Measurements from ENCODE around the gene GNG12.

- TF ChIP-seq, protein P1, sequence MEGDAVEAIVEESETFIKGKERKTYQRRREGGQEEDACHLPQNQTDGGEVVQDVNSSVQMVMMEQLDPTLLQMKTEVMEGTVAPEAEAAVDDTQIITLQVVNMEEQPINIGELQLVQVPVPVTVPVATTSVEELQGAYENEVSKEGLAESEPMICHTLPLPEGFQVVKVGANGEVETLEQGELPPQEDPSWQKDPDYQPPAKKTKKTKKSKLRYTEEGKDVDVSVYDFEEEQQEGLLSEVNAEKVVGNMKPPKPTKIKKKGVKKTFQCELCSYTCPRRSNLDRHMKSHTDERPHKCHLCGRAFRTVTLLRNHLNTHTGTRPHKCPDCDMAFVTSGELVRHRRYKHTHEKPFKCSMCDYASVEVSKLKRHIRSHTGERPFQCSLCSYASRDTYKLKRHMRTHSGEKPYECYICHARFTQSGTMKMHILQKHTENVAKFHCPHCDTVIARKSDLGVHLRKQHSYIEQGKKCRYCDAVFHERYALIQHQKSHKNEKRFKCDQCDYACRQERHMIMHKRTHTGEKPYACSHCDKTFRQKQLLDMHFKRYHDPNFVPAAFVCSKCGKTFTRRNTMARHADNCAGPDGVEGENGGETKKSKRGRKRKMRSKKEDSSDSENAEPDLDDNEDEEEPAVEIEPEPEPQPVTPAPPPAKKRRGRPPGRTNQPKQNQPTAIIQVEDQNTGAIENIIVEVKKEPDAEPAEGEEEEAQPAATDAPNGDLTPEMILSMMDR (optimal IDR thresholded peaks at IDR 0.05 in 1 of 3, IDR thresholded peaks at IDR 0.05 in 1 of 3, conservative IDR thresholded peaks at IDR 0.05 in 1 of 3; ENCODE audit: extremely low read depth in 1 of 3, insufficient read depth in 2 of 3, low read length in 3 of 3): no peak
- no peak for TF ChIP-seq EZH2 (IDR thresholded peaks at IDR 0.05; ENCODE audit: low read length)
Observed at GRCh38 chr1:67802565-67802964, 30.7 kb downstream of the GNG12 start.

Measured in keratinocyte (primary cell).